Measurements from ENCODE around the gene NAT9.

NAT9 gene

DNA sequence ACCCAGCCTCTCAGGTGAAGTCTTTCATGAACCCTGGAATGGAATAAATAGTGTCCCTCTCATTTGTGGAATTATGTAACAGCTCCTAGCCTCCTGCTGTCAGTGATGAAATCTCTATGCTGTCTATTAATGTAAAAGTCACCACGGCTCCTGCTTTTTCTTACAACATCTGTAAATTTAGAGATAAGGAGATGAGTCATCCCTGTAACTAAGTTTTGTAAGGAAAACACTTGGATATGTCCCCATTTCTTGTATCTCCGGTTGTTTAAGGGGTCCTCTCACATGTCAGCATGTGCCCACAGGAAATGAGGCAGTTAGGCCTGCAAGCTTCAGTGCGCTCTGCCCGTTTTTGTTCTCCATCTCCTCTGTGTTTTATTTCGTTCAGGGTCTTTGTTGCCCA lies 2.8 kb upstream of the NAT9 start:
- no peak for DNase-seq

DNA sequence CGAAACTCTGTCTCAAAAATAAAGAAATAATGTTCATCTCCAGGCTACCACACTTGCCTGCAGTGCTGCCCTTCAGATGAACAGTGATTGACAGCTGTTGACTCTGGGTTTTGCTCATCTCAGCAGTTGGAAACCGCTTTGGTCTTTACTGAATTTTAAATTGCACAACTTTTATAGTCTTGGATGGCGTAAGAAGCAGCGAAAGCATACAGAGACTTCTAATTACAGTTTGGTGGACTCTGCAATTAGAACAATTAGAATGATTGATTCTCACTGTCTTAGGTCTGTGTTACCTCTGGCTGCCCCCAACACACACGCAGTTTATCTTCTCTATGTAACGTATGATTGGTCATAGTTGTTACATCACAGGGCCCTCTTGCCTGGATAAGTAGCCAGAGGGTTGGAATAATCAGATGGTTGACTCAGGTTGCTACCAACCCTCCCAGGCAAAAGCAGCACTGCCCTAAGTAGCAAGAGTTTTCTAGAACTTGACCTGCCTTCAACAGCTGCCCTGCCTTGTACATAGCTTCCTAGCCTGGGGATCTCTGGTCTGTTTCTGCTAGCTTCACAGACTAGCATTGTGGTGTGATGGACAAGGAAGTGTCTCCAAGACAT lies 1.9 kb upstream of the NAT9 start:
- DNase-seq, result no peak

- no peak for DNase-seq
Measured at GRCh38 chr17:74776990-74777389, 845 bp upstream of the NAT9 start.

GRCh38 chr17:74775409-74776043 lies 619 bp downstream of the NAT9 start:
- peak; percentile 30 for DNase-seq

- DNase-seq, result no peak
Measured at GRCh38 chr17:74773871-74774286, 2.3 kb downstream of the NAT9 start.

- no peak for DNase-seq
Measured at GRCh38 chr17:74773414-74773813, 2.7 kb downstream of the NAT9 start.

DNA sequence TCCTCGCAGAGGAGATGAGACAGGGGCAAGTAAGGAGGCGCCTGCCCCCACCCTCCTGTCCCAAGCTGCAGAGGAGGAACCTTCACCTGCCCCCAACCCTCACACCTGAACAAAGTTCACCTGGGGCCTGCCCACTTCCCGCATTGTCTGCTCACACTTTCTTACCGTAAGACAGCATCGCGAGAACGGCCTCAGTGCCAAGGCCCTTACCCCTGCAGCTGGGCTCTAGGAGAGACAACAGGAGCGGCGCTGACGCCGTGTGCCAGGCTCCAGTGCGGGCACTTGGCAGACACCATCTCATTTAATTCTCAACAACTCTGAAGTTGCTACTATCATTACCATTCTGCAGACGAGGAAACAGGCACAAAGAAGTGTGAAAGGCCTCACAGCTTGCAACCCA lies 4.1 kb downstream of the NAT9 start:
- DNase-seq, result no peak

- DNase-seq, result no peak
Measured at GRCh38 chr17:74771319-74771914, 4.7 kb downstream of the NAT9 start.

DNA sequence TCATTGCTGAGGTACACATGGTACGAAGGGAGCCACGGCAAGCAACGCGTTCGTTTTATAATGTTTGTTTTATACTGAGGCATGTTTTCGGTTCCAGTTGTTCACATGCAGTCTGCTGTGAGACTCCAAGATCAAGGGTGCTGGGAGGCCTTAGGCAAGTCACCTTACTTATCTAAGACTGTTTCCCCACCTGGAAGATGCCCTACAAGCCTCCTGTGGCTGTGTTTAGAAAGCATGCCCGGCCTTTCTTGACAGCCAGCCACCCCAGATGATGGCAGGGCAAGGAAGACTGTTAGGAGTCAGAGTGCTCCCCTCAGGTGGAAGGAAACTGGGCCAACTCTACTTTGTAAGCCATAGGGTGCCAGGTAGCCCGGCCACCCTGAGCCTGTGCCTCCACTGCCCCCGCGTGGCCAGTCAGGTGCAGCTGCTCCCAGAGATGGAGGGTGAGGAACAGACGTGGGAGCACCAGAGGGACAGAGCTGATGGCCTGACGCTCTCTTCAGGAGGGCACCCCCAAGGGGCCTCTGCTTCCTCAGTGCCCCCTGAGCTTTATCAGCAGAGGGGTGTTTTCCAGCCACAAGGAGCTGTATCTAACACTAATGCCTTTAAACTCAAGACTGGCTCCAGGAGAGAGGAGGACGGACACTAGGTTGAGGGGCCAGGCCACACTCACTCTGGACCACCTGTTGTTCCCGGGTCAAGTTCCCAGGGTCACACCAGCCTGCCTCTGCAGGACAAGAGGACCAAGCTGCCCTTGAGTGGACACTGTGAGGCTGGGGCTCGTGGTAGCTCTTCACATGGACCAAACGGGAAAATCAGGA lies 5.4 kb downstream of the NAT9 start:
- peak; percentile 17 for DNase-seq

DNA sequence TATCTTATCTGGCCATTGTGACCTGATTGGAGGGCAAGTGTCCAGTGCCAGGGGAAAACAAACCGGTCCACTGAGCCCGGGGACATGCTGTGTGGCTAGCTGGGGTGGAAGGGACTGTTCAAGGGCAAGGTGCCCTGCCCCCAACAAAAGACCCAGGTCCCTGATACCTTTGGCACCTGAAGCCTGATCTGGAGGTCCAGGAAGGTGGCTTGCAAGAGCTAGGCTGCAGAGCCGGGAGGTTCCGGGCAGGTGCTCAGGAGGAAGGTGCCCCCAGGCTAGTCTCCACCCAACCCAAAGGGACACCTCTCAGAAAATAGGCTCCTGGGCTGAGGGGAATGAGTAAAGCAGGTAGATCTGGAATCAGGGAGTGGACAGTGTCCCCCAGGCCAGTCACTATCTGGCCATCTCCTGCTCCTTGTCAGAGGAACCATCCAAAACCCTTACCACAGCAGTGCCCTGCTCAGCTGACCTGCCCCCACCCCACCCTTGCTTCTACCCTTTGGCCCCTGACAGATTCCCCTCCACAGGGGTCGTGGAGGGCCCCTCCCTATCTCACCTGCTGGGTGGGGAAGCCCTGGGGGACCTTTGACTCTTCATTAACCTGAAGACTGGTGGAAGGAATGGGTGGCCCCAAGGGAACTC lies 6.2 kb downstream of the NAT9 start:
- DNase-seq, result no peak

DNA sequence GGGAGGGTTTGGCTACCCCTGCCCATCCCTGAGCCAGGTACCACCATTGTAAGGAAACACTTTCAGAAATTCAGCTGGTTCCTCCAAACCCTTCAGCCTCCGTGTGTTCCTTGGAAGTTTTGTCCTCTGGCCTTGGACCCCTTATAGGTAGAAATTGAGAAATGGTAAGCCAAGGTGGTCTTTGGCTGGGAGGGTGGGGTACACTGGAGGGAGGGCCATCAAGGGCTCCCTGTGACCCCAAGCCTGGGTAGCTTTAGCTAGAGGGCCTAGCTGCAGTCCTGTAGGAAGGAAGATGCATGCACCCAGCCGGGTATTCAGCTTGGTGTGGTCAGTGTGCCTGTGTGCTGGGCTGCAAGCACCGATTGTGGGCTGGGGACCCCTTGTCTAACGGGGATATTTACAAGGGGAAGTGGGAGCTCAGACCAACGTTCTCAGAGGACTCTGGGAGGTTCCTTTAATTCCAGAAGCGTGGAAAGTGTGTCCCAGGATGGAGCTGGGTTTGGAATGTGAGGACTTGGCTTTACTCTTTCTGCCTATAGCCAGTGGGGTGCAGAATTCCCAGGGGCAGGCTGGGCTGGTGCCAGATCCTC lies 6.8 kb downstream of the NAT9 start:
- DNase-seq, result no peak

DNA sequence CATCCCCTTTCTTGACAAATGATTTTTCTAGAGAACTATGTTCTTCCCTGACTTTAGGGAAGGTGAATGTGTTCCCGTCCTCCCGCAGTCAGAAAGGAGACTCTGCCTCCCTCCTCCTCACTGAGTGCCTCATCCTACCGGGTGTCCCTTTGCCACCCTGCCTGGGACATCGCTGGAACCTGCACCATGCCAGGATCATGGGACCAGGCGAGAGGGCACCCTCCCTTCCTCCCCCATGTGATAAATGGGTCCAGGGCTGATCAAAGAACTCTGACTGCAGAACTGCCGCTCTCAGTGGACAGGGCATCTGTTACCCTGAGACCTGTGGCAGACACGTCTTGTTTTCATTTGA lies 7.4 kb downstream of the NAT9 start:
- no peak for DNase-seq

DNA sequence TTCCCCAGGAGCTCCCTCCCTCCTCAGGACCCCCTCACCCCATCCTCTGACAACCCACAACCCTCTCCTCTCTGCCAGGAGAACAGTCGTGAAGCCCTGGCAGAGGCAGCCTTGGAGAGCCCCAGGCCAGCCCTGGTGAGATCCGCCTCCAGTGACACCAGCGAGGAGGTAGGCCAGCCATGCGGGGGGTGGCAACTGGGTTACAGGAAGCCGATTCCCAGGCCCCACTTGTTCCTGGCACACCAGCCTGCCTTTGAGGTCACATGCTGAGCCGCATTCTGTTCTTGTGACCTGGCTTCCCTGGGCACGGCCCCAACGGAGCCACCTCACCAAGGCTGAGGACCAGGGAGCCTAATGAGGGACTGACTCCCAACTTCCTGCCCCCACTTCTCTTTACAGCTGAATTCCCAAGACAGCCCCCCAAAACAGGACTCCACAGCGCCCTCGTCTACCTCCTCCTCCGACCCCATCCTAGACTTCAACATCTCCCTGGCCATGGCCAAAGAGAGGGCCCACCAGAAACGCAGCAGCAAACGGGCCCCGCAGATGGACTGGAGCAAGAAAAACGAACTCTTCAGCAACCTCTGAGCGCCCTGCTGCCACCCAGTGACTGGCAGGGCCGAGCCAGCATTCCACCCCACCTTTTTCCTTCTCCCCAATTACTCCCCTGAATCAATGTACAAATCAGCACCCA lies 7.9 kb downstream of the NAT9 start:
- DNase-seq, result no peak

GRCh38 chr17:74767111-74767516 lies 9.0 kb downstream of the NAT9 start:
- DNase-seq, result no peak

- no peak for DNase-seq
Measured at GRCh38 chr17:74766413-74766812, 9.7 kb downstream of the NAT9 start.

DNA sequence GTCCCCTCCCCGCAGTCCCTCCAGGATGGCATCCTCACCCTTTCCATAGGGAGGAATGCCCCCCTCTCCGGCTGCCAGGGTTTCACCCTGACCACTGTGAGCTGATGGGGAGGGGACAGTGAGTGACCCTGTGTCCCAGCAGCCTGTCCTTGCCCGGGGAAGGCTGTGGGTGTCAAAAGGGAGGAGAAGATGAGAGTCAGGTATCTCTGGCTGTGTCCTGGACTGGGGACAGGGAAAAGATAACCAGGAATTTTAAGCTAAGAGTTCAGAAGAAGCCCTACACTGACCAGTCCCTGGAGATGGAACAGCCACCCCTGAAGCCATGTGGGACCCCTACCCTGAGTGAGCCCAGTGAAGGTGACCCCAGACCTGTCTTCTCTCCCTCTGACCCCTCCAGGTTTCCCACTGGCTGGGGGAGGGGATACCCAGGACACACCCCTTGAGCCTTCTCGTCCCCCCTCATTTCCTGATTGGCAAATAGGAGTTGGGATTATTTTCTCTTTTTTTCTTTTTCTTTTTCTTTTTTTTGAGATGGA lies 11.3 kb downstream of the NAT9 start:
- DNase-seq, result no peak

- no peak for DNase-seq
Measured at GRCh38 chr17:74763565-74764387, 12.4 kb downstream of the NAT9 start.

GRCh38 chr17:74761931-74762330 lies 14.2 kb downstream of the NAT9 start:
- no peak for DNase-seq

GRCh38 chr17:74761419-74761818 lies 14.7 kb downstream of the NAT9 start:
- no peak for DNase-seq

GRCh38 chr17:74760404-74761105 lies 15.6 kb downstream of the NAT9 start:
- no peak for DNase-seq

Measured in NCI-H1092 treated with DMSO at 0.1 percent for 48 hours (cell line).